ENCODE data around the gene CYP24A1. TPM values are rescaled to one million over a fixed set of nuclear protein-coding genes. Genes with fewer than 3 reads are reported as not detected.

The CYP24A1 gene
- total RNA-seq, 1 experiment from 2014 or later = 1.2 TPM

- ATAC-seq (no peak), DNase-seq (no peak)
- Histone ChIP-seq H3K27ac (ENCODE audit: low read length) (no peak overlapping the region), H3K4me2 (ENCODE audit: low read length) (no peak overlapping the region), H3K9me2 (replicated peaks; ENCODE audit: low read length) (no peaks in the 10 kb centered on the region), H4K20me1 (ENCODE audit: low read length) (no peaks in the 10 kb centered on the region), H3K9ac (ENCODE audit: low read length) (no peak overlapping the region), H3K4me3 (ENCODE audit: low read length) (no peak overlapping the region), H3F3A (ENCODE audit: low read length, unreplicated experiment) (peaks cover 25% of the 10 kb centered on the region), H2AFZ (ENCODE audit: low read length) (no peak overlapping the region), H3K27me3 (ENCODE audit: low read length) (no peaks in the 10 kb centered on the region), H3K4me1 (ENCODE audit: insufficient read depth, low read length) (peaks cover 51% of the 10 kb centered on the region), H3K36me3 (ENCODE audit: low read depth, low read length) (no peaks in the 10 kb centered on the region), H3K79me2 (ENCODE audit: low read length) (no peaks in the 10 kb centered on the region), H3K9me3 (ENCODE audit: low read length) (no peaks in the 10 kb centered on the region)
- CTCF ChIA-PET = interaction anchor here (0.6 kb wide), 1 partner anchor 724 kb away, joined by 3 read pairs; no protein-coding TSS in a partner anchor
- intact Hi-C loops (cut with micrococcal nuclease) = loop anchor here (5.0 kb wide), 1 partner anchor 48 kb away; no protein-coding TSS in a partner anchor
- POLR2A ChIA-PET (ENCODE audit: unreplicated experiment) = no interaction called here
- BruUV-seq (replicated peaks) = no TSS peak
- TF ChIP-seq EZH2 (IDR thresholded peaks at IDR 0.05; ENCODE audit: low read length, unreplicated experiment) = no peak
- TF ChIP-seq CTCF (conservative IDR thresholded peaks at IDR 0.05; ENCODE audit: low read depth, low read length) = no peak
- TF ChIP-seq EZH2phosphoT487 (IDR thresholded peaks at IDR 0.05; ENCODE audit: borderline replicate concordance, low read length) = no peak
These were observed 54.0 kb downstream of the CYP24A1 start for GRCh38 chr20:54119744-54120143.

GRCh38 chr20:54118220-54119001 is 55.4 kb downstream of the CYP24A1 start:
- DNase-seq (no peak), ATAC-seq (no peak)
- no peaks in the 10 kb centered on the region for H3K27me3 ChIP-seq (ENCODE audit: low read length)
- no peak overlapping the region for H3K4me3 ChIP-seq (ENCODE audit: low read length)
- no peaks in the 10 kb centered on the region for H3K9me2 ChIP-seq (replicated peaks; ENCODE audit: low read length)
- no peak overlapping the region for H3K4me2 ChIP-seq (ENCODE audit: low read length)
- H3K36me3 ChIP-seq (ENCODE audit: low read depth, low read length) = no peaks in the 10 kb centered on the region
- no peaks in the 10 kb centered on the region for H3K9me3 ChIP-seq (ENCODE audit: low read length)
- no TSS peak for BruUV-seq (replicated peaks)
- H2AFZ ChIP-seq (ENCODE audit: low read length) = no peak overlapping the region
- CTCF ChIA-PET = no interaction called here
- H3K9ac ChIP-seq (ENCODE audit: low read length) = no peak overlapping the region
- H4K20me1 ChIP-seq (ENCODE audit: low read length) = no peaks in the 10 kb centered on the region
- peaks cover 42% of the 10 kb centered on the region for H3K4me1 ChIP-seq (ENCODE audit: insufficient read depth, low read length)
- intact Hi-C loops (cut with micrococcal nuclease) = no loop called here
- H3F3A ChIP-seq (ENCODE audit: low read length, unreplicated experiment) = peaks cover 19% of the 10 kb centered on the region
- H3K79me2 ChIP-seq (ENCODE audit: low read length) = no peaks in the 10 kb centered on the region
- TF ChIP-seq EZH2phosphoT487 (IDR thresholded peaks at IDR 0.05; ENCODE audit: borderline replicate concordance, low read length) = no peak
- no peak for TF ChIP-seq EZH2 (IDR thresholded peaks at IDR 0.05; ENCODE audit: low read length, unreplicated experiment)
- TF ChIP-seq CTCF (conservative IDR thresholded peaks at IDR 0.05; ENCODE audit: low read depth, low read length) = no peak
- POLR2A ChIA-PET (ENCODE audit: unreplicated experiment) = no interaction called here
- H3K27ac ChIP-seq (ENCODE audit: low read length) = no peak overlapping the region

- peaks cover 25% of the 10 kb centered on the region for H3K4me1 ChIP-seq (ENCODE audit: insufficient read depth, low read length)
- BruUV-seq (replicated peaks) = no TSS peak
These were observed 57.1 kb downstream of the CYP24A1 start for GRCh38 chr20:54116550-54117235.

More at GRCh38 chr20:54116550-54117235, 57.1 kb downstream of the CYP24A1 start:
- H3F3A ChIP-seq (ENCODE audit: low read length, unreplicated experiment) = peaks cover 6% of the 10 kb centered on the region
- TF ChIP-seq EZH2 (IDR thresholded peaks at IDR 0.05; ENCODE audit: low read length, unreplicated experiment) (no peak), CTCF (conservative IDR thresholded peaks at IDR 0.05; ENCODE audit: low read depth, low read length) (no peak), EZH2phosphoT487 (IDR thresholded peaks at IDR 0.05; ENCODE audit: borderline replicate concordance, low read length) (no peak)
- no peak overlapping the region for H2AFZ ChIP-seq (ENCODE audit: low read length)
- H3K27ac ChIP-seq (ENCODE audit: low read length) = peak overlapping the region; percentile 70
- DNase-seq (no peak), ATAC-seq (no peak)
- H4K20me1 ChIP-seq (ENCODE audit: low read length) = no peaks in the 10 kb centered on the region
- H3K4me2 ChIP-seq (ENCODE audit: low read length) = no peak overlapping the region
- intact Hi-C loops (cut with micrococcal nuclease) = no loop called here
- CTCF ChIA-PET = no interaction called here
- H3K9me2 ChIP-seq (replicated peaks; ENCODE audit: low read length) = no peaks in the 10 kb centered on the region
- H3K9ac ChIP-seq (ENCODE audit: low read length) = no peak overlapping the region
- H3K27me3 ChIP-seq (ENCODE audit: low read length) = no peaks in the 10 kb centered on the region
- H3K36me3 ChIP-seq (ENCODE audit: low read depth, low read length) = no peaks in the 10 kb centered on the region
- POLR2A ChIA-PET (ENCODE audit: unreplicated experiment) = no interaction called here
- H3K79me2 ChIP-seq (ENCODE audit: low read length) = no peaks in the 10 kb centered on the region
- H3K4me3 ChIP-seq (ENCODE audit: low read length) = no peak overlapping the region
- H3K9me3 ChIP-seq (ENCODE audit: low read length) = no peaks in the 10 kb centered on the region

Data from PC-3 (cell line).